Measurements from ENCODE around the gene LIF.

- no peak for TF ChIP-seq POLR2A (IDR thresholded peaks at IDR 0.05; ENCODE audit: borderline replicate concordance, extremely low read depth, insufficient read depth, insufficient read length)
- no peak for TF ChIP-seq CTCF (IDR thresholded peaks at IDR 0.05 in 2 of 3, conservative IDR thresholded peaks at IDR 0.05 in 1 of 3; ENCODE audit: borderline replicate concordance in 1 of 3, insufficient read depth in 1 of 3, low read depth in 2 of 3, low read length in 2 of 3)
- no peak for TF ChIP-seq SP1 (IDR thresholded peaks at IDR 0.05; ENCODE audit: low read depth)
- TF ChIP-seq POLR2AphosphoS5 (IDR thresholded peaks at IDR 0.05; ENCODE audit: low read depth, low read length) = no peak
- no peak for TF ChIP-seq EZH2 (IDR thresholded peaks at IDR 0.05)
- no peak for TF ChIP-seq YY1 (IDR thresholded peaks at IDR 0.05; ENCODE audit: extremely low read depth, insufficient replicate concordance, low read depth, low read length)
- no peak for TF ChIP-seq MAX (IDR thresholded peaks at IDR 0.05)
- TF ChIP-seq TCF7L2 (IDR thresholded peaks at IDR 0.05; ENCODE audit: borderline replicate concordance, extremely low read depth, insufficient read depth, insufficient read length) = no peak
- TF ChIP-seq FOSL1 (IDR thresholded peaks at IDR 0.05; ENCODE audit: low read depth) = no peak
These were observed 33.5 kb downstream of the LIF start for GRCh38 chr22:30212996-30213441.
